Measurements from ENCODE around the gene CTBP1.
A peak's percentile ranks its signal among the peaks of the same experiment; 100 is the strongest.

CTBP1 gene

DNA sequence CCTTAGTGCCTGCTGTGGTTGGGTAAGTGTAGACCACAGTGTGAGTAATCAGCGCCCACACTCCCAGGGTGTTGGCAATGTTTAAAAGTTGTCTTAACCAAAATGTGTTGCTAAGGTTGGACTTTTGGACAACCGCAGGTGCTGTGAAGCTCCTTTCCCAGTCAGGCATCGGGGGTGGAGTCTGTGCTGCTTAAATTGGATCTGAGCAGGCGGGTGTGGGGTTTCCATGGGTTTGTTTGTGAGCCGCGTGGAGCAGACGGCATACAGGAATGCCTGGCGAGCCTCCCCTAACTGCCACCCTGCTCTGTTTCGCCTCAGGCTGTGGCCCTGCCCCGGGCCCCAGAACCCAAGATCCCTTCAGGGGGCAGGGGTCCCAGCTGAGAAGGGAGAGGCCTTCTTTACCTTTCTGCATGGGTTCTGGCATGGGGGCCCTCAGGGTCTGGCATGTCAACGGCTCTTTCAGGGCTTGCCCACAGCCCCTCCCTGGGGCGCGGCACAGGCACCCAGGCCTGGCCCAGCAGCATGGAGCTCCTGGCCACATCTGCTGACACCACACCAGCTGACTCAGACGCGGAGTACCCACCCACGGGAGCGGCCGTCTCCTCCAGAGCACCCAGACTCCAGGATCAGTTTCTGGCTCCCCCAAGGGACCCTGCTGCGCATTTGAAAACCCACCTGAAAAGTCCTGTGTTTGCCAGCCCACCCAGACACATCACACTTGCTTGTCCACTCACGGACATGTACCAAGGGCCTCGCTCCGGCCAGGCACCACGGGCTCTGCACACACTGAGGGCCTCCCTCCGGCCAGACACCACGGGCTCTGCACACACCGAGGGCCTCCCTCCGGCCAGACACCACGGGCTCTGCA is 71.4 kb downstream of the CTBP1 start:
- DNase-seq (ENCODE audit: low read depth in 2 of 3, low spot score in 1 of 3) = no peak

DNA sequence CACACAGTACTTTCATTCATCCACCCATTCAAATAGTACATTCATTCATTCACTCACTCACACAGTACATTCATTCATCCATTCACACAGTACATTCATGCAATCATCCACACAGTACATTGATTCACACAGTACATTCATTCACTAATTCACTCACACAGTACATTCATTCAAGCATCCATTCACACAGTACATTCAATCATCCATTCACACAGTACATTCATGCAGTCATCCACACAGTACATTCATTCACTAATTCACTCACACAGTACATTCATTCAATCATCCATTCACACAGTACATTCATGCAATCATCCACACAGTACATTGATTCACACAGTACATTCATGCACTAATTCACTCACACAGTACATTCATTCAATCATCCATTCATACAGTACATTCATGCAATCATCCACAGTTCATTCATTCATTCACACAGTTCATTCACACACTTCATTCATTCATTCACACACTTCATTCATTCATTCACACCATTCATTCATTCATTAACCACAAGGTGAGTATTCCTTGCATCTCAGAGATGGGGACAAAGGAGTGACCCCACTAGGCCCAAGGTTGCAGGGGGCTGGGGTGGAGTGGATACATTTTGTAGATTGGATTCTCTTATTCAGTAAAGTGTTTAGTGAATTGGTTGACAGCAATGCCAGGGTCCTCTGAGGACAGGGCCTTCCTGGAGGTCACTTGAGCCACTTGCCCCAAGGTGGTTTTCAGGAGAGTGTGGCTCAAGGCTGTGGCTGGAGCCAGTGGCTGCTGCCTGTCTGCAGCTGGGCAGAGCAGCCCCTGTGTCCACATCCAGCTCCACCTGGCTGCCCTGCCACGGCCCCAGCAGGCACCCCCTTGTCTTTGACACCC is 72.3 kb downstream of the CTBP1 start:
- DNase-seq (ENCODE audit: low read depth in 2 of 3, low spot score in 1 of 3) = no peak

DNA sequence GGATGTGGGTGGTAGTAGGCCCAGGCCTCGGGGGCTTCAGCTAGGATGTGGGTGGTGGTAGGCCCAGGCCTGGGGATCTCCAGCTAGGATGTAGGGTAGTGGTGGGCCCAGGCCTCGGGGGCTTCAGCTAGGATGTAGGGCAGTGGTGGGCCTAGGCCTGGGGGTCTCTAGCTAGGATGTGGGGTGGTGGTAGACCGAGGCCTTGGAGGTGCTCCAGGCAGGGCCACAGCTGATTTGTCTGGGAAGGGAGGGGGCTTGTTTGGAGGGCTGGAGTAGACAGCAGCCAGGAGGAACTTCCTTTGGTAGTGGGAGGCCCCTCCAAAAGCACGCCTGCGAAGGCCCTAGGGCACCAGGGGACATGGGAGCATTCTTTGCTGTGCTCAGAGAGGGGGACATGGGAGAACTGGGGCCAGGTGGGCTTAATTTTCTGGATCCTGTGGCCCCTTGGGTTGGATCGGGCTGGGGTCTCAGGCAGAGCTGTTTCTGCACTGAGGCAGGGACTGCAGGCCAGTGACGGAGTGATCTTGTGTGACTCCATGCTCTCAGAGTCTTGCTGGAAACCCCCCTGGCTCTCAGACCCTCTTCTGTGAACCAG is 73.2 kb downstream of the CTBP1 start:
- DNase-seq (ENCODE audit: low read depth in 2 of 3, low spot score in 1 of 3) = no peak

DNA sequence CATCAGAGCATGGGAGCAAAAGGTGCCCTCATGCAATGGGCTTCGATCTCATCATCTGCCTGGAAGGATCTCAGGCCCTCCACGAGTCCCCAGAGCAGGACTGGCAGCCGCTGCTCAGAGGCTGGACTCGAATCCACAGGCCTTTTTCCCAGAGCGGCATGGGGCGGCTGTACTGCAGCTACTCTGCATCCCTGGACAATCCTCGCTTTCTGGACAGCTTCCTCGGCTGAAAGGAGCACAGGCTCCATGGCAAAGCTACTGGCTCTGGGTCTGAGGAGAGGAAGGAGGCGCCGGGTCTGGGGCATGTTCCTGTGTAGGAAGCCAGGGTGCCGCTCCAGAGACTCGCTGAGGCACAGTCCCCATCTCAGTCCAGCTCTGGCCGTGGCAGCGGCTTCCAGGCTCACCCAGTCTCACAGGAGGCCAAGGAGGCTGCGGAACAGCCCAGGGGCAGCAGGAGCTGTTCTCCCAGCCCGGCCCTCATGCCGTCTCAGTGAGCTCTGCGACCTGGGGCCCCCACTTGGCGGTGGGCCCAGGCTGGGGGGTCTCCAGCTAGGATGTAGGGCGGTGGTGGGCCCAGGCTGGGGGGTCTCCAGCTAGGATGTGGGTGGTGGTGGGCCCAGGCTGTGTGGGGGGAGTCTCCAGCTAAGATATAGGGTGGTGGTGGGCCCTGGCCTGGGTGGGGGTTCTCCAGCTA is 73.8 kb downstream of the CTBP1 start:
- no peak for DNase-seq (ENCODE audit: low read depth in 2 of 3, low spot score in 1 of 3)

DNA sequence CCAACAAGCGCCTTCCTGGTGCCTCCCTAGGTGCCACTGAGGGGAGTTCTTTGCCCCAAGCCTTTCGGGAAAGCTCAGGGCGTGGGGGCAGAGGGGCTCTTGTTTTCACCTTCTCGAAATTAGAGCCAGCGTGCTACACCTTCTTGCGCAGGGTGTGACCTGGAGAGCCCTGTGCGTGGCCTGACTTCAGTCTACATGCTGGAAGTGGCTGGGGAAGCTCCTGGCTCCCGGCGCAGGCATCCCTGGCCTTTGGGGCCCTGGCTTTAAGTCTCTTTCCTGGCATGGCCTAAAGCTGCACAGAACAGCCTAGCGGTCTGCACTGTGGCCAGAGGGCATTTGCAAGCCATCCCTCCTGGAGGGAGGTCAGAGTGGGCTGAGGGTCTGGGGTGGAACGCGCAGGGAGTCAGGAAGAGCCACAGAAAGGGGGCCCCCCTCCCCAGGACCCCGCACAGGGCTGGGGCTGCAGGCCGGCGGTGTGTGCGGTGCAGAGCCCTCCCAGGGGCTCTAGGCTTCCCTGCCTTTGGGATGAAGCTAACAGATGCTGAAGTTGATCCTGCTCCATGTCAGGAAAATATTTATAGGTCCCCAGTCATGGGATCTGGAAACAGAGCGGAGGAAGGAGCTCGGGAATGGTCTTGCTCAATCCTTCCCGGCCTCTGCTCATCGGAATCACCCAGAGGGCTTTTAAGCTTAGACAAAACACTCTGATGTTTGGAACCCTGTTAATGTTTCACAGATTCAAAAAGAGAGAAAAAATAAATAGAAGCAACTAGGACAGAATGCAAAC is 75.8 kb downstream of the CTBP1 start:
- no peak for DNase-seq (ENCODE audit: low read depth in 2 of 3, low spot score in 1 of 3)

DNA sequence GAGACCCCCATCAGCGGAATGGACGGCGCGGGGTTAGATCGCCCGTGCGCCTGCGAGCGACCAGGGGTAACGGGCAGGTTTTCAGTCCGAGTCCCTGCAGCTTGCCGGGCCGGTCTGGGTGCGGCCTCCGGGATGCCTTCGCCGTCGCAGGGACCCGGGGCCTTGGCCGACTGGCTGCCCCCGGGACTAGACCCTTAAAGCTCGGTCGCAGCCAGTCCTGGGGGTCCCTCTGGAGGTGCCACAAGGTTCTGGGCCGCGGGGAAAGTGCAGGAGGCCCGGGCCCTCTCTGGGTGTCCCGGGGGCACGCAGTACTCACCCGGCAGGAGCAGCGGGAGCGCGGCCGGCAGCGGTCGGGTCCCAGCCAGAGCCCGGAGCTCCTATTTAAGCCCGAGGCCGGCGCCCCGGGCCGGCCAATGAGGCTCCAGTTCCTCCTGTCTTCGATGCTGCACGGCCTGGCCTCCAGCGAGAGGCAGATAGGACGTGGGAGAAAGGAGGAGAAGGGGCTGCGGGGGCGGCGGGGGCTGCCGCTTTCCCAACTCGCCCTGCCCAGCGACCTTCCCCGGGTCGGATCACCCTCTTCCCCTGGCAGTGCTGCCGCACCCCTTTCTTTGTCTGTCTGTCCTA is 76.6 kb downstream of the CTBP1 start, which contains the start of gene SPON2:
Gene SPON2 (minus strand): TSS at position 356 of the 624 bp plus-strand sequence.
- DNase-seq (ENCODE audit: low read depth in 2 of 3, low spot score in 1 of 3) = no peak

DNA sequence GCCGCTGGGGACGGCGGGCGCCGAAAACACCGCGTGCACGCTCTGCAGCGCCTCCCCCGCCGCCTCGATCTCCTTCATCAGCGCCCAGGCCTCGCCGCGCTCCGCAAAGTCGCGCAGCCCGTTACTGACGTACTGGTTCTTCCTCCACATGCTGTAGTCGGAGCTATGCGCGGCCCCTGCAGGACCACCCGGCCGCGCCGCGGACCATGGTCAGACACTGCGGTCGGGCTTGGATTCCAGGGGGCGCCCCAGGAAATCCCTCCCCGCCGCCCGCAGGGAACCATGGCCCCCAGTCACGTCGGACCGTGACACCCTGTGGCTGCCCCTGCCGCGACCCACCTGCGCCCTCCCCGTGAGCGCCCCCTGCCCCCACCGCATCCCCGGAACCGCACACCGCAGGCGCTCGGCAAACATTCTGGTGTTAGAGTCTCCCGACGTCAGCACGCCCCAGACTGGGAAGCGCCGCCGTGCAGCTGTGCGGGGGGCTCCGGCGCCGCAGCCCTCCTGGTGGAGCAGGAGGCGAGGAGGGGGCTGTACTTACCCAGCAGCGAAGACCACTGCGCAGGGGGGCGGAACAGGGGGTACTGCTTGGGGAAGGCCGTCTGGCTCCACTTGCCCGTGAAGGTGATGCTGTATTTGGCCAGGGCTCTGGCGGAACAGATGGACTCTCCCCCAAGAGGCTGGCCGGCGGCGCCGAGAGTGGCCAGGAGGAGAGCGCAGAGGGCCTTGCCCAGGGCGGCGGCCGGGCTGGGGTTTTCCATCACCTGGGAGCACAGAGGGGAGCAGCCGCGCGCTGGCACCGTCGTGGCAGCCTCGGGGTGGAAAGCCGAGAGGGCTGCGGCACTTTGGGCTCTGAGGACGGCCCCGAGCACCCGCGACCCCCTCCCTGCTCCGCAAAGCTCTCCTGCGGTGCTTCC is 77.4 kb downstream of the CTBP1 start:
- DNase-seq (ENCODE audit: low read depth in 2 of 3, low spot score in 1 of 3) = peak in 2 of 3 donors; percentile 21 to 36

DNA sequence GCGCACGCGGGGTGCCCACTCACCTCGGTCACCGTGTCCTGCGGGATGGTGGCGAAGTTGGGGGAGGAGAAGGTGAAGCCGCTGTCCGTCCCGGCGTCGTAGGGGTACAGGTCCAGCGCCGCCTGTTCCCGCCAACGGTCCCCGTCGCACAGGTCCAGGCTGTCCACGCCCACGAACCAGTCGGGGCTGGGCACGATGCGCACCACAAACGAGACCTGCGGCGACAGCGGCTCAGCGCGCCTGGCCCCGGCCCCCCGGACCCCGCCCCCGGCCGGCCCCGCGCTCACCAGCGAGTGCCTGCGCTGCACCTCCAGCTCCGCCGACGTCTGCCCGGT is 78.0 kb downstream of the CTBP1 start:
- DNase-seq (ENCODE audit: low read depth in 2 of 3, low spot score in 1 of 3) = no peak

DNA sequence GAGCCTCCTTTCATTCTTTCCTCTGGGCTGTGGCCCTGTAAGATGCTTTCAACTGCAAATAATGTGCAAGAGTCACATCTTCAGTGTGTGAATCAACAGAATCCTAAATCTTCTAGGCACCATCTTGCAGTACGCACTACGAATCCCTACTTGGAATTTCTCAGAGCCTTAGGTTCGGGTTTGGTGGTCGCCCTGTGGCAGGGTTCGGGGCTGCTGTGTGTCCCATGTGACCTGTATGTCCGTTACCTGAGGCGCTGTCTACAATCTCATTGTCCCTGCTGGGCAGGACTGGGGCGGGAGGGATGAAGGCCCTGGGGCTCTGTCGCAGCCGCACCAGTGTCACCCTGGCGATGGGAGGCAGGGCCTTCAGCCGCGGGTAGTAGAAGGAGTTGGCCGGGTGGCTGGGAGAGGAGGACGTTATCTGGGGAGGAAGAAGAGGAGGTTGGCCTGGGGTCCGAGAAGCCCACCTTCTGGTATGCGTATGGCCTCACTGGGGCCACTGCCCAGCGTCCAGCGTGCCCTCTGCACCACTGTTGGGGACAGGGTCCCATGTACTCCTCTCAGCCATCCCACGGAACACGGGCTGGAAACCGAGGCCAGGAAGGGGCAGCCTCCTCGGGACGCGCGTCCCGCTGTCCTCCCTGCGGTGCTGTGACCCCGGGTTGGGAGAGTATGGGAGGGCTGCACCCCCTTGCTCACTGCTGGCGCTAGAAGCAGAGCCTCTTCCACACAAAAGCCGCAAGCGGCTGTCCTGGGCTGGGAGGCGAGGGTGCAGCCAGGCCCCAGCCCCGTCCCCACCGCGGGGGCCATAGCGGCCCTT is 78.6 kb downstream of the CTBP1 start:
- no peak for DNase-seq (ENCODE audit: low read depth in 2 of 3, low spot score in 1 of 3)

DNA sequence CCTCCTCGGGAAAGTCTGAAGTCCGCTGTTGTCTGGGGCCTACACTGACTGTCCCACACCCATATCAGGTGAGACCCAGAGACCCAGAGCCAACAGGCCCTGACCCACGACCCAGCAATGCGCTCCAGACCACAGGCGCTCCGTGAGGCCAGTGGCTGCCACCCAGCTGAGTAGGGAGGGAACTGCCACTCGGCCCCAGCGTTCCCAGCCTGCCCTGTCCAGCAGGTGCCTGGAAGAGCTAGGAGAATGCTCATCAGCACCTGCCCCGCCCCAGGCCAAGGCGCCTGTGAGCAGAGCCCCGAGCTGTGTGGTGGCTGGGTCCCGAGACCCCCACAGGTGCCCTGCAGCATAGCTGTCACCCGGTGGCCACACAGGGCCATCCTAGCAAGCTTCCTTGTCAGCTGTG is 79.2 kb downstream of the CTBP1 start:
- no peak for DNase-seq (ENCODE audit: low read depth in 2 of 3, low spot score in 1 of 3)

DNA sequence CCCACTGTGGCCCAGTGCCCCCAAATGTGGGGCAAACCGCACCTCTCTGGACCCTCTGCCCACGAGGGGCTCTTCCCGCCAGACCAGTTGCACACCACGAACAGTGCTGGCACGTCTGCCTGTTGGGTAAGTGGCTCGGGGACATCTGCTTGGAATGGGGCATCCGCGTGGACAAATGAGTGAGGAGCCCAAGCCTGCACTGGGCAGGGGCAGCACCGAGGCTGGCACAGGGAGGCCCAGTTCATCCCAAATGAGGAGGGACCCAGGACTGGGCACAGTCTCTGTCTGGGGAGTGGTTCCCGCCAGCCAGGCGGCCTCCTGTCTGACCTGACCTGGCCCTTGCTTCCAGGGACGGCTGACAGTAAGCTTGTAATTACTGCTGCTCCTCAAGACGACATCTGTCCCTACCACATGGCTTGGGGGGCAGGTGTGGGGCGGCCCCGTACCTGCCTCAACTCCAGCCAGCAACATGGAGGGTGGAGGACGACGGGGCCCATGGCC is 79.7 kb downstream of the CTBP1 start:
- no peak for DNase-seq (ENCODE audit: low read depth in 2 of 3, low spot score in 1 of 3)

DNA sequence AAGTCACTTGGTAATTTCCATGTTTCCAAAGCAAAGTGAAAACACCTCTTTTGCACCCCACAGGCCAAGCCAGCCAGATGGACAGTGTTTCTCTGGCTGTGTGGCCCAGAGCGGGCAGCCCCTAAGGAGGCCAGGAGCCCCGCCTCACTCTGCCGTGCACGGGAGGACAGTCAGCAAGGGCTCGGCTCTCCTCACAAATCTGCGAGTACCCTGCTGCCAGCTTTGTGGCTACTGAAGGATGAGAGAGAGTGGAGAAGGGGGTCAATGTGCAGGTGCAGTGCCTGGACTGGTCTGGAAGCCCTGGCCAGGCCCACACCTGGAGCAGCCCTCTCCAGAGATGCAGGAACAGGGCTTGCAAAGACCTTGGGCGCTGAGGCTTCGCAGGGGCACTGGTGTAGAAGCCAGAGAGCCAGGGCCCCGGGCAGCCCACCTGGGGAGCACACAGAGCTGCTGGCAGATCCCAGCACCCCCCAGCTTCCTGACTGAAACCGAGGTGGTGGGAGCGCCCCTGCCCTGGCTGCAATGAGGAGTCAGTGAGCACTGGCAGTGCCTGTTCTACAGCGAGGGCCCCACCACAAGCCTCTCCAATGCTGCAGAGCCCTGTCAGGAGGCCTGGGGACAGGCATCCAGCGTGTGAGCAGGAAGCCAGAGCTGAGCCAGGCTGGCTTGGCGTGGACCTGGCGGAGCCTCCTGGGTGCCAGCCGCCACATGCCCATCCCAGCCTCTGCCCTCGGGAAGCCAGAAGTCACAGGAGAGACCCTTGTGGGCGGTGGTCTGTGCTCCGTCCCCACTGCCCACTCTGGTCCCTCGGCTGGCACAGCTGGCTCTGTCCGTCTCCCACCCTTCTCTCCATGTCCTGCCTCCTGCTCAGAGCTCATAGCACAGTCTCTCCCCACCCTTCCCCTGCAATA is 80.5 kb downstream of the CTBP1 start:
- no peak for DNase-seq (ENCODE audit: low read depth in 2 of 3, low spot score in 1 of 3)

DNA sequence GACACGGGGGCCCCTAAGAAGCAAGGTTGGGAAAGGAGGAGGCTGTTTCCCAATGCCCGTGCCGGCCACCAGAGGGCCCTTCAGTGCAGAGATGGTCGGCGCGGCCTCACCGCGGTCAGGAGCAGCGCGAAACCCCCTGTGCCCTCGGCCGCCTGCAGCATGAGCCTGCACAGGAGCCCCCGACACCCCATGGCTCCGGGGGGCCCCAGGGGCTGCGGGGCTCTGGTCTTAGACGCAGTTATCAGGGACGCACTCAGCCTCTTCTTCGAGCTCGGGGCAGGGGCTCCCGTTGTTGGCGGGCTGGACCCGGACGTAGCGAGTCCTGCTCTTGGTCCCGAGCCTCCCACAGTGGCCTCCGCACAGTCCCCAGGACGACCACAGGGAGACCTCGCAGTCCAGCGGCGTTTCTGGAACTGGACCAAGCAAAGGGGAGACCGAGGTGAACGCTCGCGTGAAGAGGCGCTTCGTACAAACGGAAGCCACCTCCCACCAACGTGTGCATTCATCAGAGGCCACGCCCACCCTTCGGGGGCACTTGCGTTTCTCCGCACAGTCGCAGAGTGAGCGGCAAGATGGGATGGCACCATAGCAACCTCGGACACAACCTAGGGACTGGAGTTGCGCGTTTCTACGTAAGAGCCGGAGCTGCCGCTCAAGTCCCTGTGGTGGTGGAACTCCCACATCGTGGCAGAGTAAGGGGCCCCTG is 81.5 kb downstream of the CTBP1 start:
- DNase-seq (ENCODE audit: low read depth in 2 of 3, low spot score in 1 of 3) = peak; percentile 80 to 87 (median 82)

DNA sequence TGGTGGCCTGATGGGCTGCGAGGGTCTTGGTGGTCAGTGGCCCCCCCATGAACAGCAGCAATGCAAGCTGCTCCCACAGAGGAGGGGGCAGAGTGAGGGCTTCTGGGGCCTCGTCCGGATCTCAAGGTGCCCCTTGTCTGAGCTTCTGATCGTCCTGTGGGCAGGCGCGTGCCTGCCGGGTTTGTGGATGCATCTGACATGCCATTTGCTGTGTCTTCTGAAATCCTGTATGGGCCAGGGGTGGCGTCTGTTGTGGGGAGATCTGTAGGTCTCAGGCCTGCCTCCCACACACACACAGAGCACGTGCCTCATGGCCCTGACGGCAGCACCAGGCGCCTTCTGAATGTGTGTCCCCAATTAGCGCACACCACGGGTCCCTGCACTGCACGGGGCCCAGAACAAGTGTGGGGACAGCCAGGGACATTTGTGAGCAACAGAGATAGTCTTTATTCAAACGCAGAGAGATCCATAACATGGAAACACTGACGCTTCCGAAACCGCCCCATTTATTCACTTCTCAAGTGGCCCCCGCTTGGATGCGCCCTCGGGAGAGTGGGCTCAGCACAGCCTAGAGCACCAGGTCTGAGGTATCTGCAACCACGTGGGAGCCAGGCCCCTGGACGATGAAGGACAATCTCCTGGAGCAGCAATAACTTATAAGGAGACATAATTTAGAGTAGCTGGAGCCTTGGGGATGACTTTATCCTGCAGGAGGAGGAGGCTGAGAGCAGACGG is 82.3 kb downstream of the CTBP1 start:
- no peak for DNase-seq (ENCODE audit: low read depth in 2 of 3, low spot score in 1 of 3)

DNA sequence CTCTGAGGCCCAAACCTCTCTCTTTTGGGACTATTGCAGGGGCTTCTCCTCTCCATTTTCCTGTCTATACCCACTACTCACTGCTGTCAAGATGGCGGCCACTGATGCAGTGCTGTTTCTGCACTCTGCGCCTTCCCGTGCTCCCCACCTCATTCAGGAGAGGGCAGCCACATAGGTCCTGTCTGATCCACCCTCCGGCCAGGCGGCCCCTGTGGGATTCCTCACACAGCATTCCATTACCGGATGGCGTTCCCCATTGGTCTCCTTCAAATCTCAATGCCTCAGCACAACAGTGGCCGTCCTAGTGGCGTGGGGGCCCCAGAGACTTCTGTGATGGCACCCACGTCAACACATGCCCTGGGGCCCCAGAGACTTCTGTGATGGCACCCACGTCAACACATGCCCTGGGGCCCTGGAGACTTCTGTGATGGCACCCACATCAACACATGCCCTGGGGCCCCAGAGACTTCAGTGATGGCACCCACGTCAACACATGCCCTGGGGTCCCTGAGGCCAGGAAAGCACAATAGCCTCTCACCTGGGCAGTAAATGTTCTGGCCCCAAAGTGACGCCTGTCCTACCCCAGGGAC is 83.9 kb downstream of the CTBP1 start:
- DNase-seq (ENCODE audit: low read depth in 2 of 3, low spot score in 1 of 3) = no peak
